WTC11 (cell line): ENCODE data around the gene PLD2.

Experiments used
- FOXP4 ChIP-seq: sonication (generic); formaldehyde crosslinking; IDR thresholded peaks from 2 replicates; pipeline ENCODE4 v1.8.0; 2022; ENCODE audit warnings: mild to moderate bottlenecking, missing genetic modification reagents
- GABPB1 ChIP-seq: sonication (generic); formaldehyde crosslinking; IDR thresholded peaks from 2 replicates; pipeline ENCODE4 v1.8.1; 2023; ENCODE audit warnings: mild to moderate bottlenecking, missing genetic modification reagents
- NFATC4 ChIP-seq: fragments of 250-450 bp; sonication (Bioruptor Pico); IDR thresholded peaks from 2 replicates; pipeline ENCODE4 v1.9.0; 2021; ENCODE audit warnings: mild to moderate bottlenecking
- NFE2L1 ChIP-seq: sonication (generic); formaldehyde crosslinking; IDR thresholded peaks from 2 replicates; pipeline ENCODE4 v1.8.1; 2023; ENCODE audit warnings: missing genetic modification reagents
- ZNF263 ChIP-seq: sonication (generic); formaldehyde crosslinking; IDR thresholded peaks from 2 replicates; pipeline ENCODE4 v1.8.1; 2022; ENCODE audit warnings: low read depth, mild to moderate bottlenecking, moderate library complexity, missing genetic modification reagents
- ZNF423 ChIP-seq: fragments of 250-450 bp; sonication (Bioruptor Pico); IDR thresholded peaks from 2 replicates; pipeline ENCODE4 v2.1.2; 2022; ENCODE audit warnings: mild to moderate bottlenecking, moderate library complexity
- TF ChIP-seq, protein P1 (sequence below): fragments of 200-600 bp; IDR thresholded peaks from 2 replicates; pipeline ENCODE4 v1.8.0; 2022; ENCODE audit warnings: antibody characterized with exemption
- TF ChIP-seq, protein P2 (sequence below): sonication (generic); formaldehyde crosslinking; IDR thresholded peaks from 2 replicates; pipeline ENCODE4 v1.8.1; 2023; ENCODE audit warnings: mild to moderate bottlenecking, missing genetic modification reagents

DNA sequence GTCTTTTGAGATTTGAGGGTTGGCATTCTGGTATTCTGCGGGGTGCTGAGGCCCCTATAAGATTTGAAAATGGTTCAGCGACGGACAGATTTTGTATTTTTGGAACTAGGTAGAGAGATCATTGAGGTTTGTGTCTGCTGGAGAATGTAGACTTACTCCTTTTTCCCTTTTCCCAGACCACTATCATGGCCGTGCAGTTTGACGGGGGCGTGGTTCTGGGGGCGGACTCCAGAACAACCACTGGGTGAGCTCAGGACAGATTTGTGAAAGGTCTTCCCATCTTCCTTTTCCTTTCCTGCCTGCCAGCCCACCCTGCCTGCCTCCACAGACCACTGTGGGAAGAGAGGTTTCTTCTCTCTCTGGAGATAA, 10.4 kb upstream of the PLD2 start:
- TF ChIP-seq, protein P1, sequence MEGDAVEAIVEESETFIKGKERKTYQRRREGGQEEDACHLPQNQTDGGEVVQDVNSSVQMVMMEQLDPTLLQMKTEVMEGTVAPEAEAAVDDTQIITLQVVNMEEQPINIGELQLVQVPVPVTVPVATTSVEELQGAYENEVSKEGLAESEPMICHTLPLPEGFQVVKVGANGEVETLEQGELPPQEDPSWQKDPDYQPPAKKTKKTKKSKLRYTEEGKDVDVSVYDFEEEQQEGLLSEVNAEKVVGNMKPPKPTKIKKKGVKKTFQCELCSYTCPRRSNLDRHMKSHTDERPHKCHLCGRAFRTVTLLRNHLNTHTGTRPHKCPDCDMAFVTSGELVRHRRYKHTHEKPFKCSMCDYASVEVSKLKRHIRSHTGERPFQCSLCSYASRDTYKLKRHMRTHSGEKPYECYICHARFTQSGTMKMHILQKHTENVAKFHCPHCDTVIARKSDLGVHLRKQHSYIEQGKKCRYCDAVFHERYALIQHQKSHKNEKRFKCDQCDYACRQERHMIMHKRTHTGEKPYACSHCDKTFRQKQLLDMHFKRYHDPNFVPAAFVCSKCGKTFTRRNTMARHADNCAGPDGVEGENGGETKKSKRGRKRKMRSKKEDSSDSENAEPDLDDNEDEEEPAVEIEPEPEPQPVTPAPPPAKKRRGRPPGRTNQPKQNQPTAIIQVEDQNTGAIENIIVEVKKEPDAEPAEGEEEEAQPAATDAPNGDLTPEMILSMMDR = no peak
- TF ChIP-seq FOXP4 (no peak), NFE2L1 (CRISPR knock-in tag) (no peak), NFATC4 (no peak), ZNF423 (CRISPR knock-in tag) (no peak), ZNF263 (CRISPR knock-in tag) (no peak), GABPB1 (no peak)
- TF ChIP-seq, protein P2, sequence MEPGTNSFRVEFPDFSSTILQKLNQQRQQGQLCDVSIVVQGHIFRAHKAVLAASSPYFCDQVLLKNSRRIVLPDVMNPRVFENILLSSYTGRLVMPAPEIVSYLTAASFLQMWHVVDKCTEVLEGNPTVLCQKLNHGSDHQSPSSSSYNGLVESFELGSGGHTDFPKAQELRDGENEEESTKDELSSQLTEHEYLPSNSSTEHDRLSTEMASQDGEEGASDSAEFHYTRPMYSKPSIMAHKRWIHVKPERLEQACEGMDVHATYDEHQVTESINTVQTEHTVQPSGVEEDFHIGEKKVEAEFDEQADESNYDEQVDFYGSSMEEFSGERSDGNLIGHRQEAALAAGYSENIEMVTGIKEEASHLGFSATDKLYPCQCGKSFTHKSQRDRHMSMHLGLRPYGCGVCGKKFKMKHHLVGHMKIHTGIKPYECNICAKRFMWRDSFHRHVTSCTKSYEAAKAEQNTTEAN (CRISPR knock-in tag) = no peak
